HG02763 (cell line): ENCODE results near the gene APOF.
"Not testable (repeated sequence)": the region's sequence is repeated elsewhere in the genome, so short reads cannot be mapped to it uniquely, and the experiment has no call there.

Source experiments
- ATAC-seq: cut with Tn5 transposase; IDR thresholded peaks from one replicate; pipeline ENCODE4 v1.9.1; 2021; ENCODE audit warnings: mild to moderate bottlenecking, moderate library complexity; ENCODE audit not compliant: unreplicated experiment

APOF gene

GRCh38 chr12:56333679-56334489, 28.8 kb downstream of the APOF start, which contains the start of gene PAN2:
TSS of gene PAN2 (minus strand) at chr12:56334000. CDS start at chr12:56333094, 906 bp downstream.
- ATAC-seq: peak; percentile 97

GRCh38 chr12:56333197-56333678, 29.4 kb downstream of the APOF start:
- no peak for ATAC-seq

- ATAC-seq: no peak
Observed at GRCh38 chr12:56332512-56333196, 30.0 kb downstream of the APOF start.

- no peak for ATAC-seq
Observed at GRCh38 chr12:56330936-56331490, 31.6 kb downstream of the APOF start.

GRCh38 chr12:56326533-56326932, 36.1 kb downstream of the APOF start:
- no peak for ATAC-seq

GRCh38 chr12:56326126-56326525, 36.5 kb downstream of the APOF start:
- no peak for ATAC-seq

GRCh38 chr12:56324206-56324605, 38.5 kb downstream of the APOF start:
- ATAC-seq: no peak

- ATAC-seq: not testable (repeated sequence)
Observed at GRCh38 chr12:56321610-56322009, 41.0 kb downstream of the APOF start.

- ATAC-seq: no peak
Observed at GRCh38 chr12:56321027-56321426, 41.6 kb downstream of the APOF start.

- no peak for ATAC-seq
Observed at GRCh38 chr12:56317675-56318074, 45.0 kb downstream of the APOF start.

GRCh38 chr12:56315622-56316473, 46.8 kb downstream of the APOF start, which contains the start of gene CNPY2:
TSS of gene CNPY2 (minus strand) at chr12:56315988. CDS start at chr12:56315217, 771 bp downstream.
- peak; percentile 87 for ATAC-seq

GRCh38 chr12:56315249-56315621, 47.4 kb downstream of the APOF start:
- no peak for ATAC-seq

- ATAC-seq: no peak
Observed at GRCh38 chr12:56311003-56311402, 51.7 kb downstream of the APOF start.
